Measurements from ENCODE around the gene CDHR5. TPM values are rescaled to one million over a fixed set of nuclear protein-coding genes. Genes with fewer than 3 reads are reported as not detected.

The CDHR5 gene
- total and polyA plus RNA-seq, 2 of the 4 experiments (the other 2 are of a cell fraction), result not detected

DNA sequence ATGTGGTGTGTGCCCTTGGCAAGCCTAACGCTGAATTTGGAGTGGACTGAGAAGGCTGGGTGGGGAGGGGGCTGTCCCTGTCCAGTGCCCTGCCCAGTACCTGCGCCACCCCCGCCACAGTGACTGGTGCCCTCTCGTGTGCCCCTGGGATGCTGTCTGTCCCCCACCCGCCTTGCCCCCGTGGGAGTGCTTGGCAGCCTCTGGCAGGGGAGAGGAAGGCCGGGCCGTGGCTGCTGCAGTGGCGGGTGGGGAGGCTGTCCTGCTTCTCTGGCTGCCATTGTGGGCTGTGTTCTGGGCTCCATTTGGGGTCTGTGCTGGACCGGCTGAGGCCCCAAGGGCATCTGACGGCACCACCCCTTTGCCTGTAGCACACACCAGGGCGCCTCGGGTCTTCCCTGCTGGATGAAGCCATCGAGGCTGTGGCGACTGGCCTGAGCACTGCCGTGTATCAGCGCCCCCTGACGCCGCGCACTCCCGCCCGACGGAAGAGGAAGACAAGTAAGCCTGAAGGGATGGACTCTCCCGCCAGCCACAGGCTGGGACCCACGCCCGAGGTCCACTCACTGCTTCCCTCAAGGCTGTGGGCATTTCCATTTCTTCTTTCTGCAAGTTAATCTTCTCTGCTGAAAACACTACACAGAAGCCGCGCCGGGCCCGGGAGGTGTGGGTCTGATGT lies 26.6 kb downstream of the CDHR5 start:
- H2BK5ac ChIP-seq (ENCODE audit: low read depth, low read length, poor library complexity, severe bottlenecking), result no peak overlapping the region
- no peak overlapping the region for H3K4me2 ChIP-seq (ENCODE audit: low read depth, low read length)
- POLR2A ChIA-PET (ENCODE audit: unreplicated experiment), result no interaction called here
- H3K27ac ChIP-seq (ENCODE audit: insufficient read depth, low read length), result no peak overlapping the region
- H3K9me1 ChIP-seq (ENCODE audit: insufficient read depth, low read length), result no peaks in the 10 kb centered on the region
- in situ Hi-C loops (cut with MboI; ENCODE audit: low sequenced_read_pairs) (no loop called here), intact Hi-C loops (cut with micrococcal nuclease) (no loop called here), dilution Hi-C loops (cut with HindIII; ENCODE audit: low sequenced_read_pairs, unreplicated experiment) (no loop called here)
- H3K18ac ChIP-seq (ENCODE audit: low read depth, low read length), result no peak overlapping the region
- CTCF ChIA-PET, result no interaction called here
- DNase-seq (no peak), ATAC-seq (ENCODE audit: low read depth) (no peak)
- no peak overlapping the region for H4K5ac ChIP-seq (ENCODE audit: low read depth, low read length)
- H3K14ac ChIP-seq (replicated peaks; ENCODE audit: low read depth, low read length), result no peak overlapping the region
- TF ChIP-seq, protein P1, sequence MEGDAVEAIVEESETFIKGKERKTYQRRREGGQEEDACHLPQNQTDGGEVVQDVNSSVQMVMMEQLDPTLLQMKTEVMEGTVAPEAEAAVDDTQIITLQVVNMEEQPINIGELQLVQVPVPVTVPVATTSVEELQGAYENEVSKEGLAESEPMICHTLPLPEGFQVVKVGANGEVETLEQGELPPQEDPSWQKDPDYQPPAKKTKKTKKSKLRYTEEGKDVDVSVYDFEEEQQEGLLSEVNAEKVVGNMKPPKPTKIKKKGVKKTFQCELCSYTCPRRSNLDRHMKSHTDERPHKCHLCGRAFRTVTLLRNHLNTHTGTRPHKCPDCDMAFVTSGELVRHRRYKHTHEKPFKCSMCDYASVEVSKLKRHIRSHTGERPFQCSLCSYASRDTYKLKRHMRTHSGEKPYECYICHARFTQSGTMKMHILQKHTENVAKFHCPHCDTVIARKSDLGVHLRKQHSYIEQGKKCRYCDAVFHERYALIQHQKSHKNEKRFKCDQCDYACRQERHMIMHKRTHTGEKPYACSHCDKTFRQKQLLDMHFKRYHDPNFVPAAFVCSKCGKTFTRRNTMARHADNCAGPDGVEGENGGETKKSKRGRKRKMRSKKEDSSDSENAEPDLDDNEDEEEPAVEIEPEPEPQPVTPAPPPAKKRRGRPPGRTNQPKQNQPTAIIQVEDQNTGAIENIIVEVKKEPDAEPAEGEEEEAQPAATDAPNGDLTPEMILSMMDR (conservative IDR thresholded peaks at IDR 0.05; ENCODE audit: low read depth, low read length), result no peak
- no peak for TF ChIP-seq RCOR1 (IDR thresholded peaks at IDR 0.05; ENCODE audit: insufficient replicate concordance, low read length)
- TF ChIP-seq MXI1 (IDR thresholded peaks at IDR 0.05; ENCODE audit: borderline replicate concordance, low read depth, low read length), result no peak
- TF ChIP-seq BHLHE40 (IDR thresholded peaks at IDR 0.05; ENCODE audit: low read depth, low read length), result no peak
- no peak for TF ChIP-seq NFE2L2 (IDR thresholded peaks at IDR 0.05; ENCODE audit: low read depth, low read length)
- TF ChIP-seq RAD21 (IDR thresholded peaks at IDR 0.05; ENCODE audit: low read length), result no peak
- no peak for TF ChIP-seq RFX5 (IDR thresholded peaks at IDR 0.05; ENCODE audit: low read depth, low read length)
- no peak for TF ChIP-seq MAFK (IDR thresholded peaks at IDR 0.05; ENCODE audit: low read depth, low read length)
- TF ChIP-seq POLR2A (IDR thresholded peaks at IDR 0.05; ENCODE audit: low read depth, low read length), result no peak
- no peak for TF ChIP-seq CEBPB (IDR thresholded peaks at IDR 0.05; ENCODE audit: low read depth, low read length)
- no peaks in the 10 kb centered on the region for H3K27me3 ChIP-seq (ENCODE audit: control insufficient read depth, insufficient read depth, low read length)
- peaks cover 32% of the 10 kb centered on the region for H4K20me1 ChIP-seq (ENCODE audit: insufficient read depth, low read length)
- WGBS, 2 experiments (ENCODE audit: extremely low coverage in 2 of 2, insufficient read length in 1 of 2), result 95% methylated on average over 20 of the region's 30 CpGs; no CpG with 5 or more reads in 1 of the 2 experiments
- peak overlapping the region; percentile 28 for H2AK9ac ChIP-seq (replicated peaks; ENCODE audit: low read depth, low read length, poor library complexity)
- H3K9ac ChIP-seq (ENCODE audit: low read depth, low read length), result no peak overlapping the region
- H2BK120ac ChIP-seq (ENCODE audit: low read depth, low read length), result no peak overlapping the region
- no peak overlapping the region for H2AK5ac ChIP-seq (ENCODE audit: low read depth, low read length)
- no peaks in the 10 kb centered on the region for H3K9me3 ChIP-seq (ENCODE audit: control insufficient read depth, insufficient read depth, low read length)
- H3K4me3 ChIP-seq (ENCODE audit: insufficient read depth, low read depth, low read length), result no peak overlapping the region
- H4K8ac ChIP-seq (ENCODE audit: low read depth in 2 of 2, low read length in 2 of 2), result no peak overlapping the region
- H3K4ac ChIP-seq (ENCODE audit: low read depth, low read length), result no peak overlapping the region
- H3K36me3 ChIP-seq (ENCODE audit: control insufficient read depth, insufficient read depth, low read length), result peaks cover 72% of the 10 kb centered on the region
- BruUV-seq (replicated peaks), result no TSS peak
- H3K79me1 ChIP-seq (ENCODE audit: low read depth in 1 of 2, low read length in 2 of 2), result peaks cover 19 to 54% of the 10 kb centered on the region in 2 experiments
- H2BK20ac ChIP-seq (ENCODE audit: low read depth, low read length), result no peak overlapping the region
- H3K56ac ChIP-seq (ENCODE audit: extremely low read depth, insufficient read depth, low read length), result no peak overlapping the region
- H2AFZ ChIP-seq (replicated peaks; ENCODE audit: low read length, poor library complexity), result no peak overlapping the region
- no peak overlapping the region for H4K91ac ChIP-seq (ENCODE audit: insufficient read depth, low read depth, low read length)
- no peaks in the 10 kb centered on the region for H3K4me1 ChIP-seq (ENCODE audit: control insufficient read depth, insufficient read depth, low read length)
- no peak overlapping the region for H3K23ac ChIP-seq (ENCODE audit: low read depth, low read length)
- H2BK15ac ChIP-seq (ENCODE audit: low read depth, low read length), result no peak overlapping the region

Measured in IMR-90 (cell line).